ENCODE data around the gene HAL.

Gene HAL

DNA sequence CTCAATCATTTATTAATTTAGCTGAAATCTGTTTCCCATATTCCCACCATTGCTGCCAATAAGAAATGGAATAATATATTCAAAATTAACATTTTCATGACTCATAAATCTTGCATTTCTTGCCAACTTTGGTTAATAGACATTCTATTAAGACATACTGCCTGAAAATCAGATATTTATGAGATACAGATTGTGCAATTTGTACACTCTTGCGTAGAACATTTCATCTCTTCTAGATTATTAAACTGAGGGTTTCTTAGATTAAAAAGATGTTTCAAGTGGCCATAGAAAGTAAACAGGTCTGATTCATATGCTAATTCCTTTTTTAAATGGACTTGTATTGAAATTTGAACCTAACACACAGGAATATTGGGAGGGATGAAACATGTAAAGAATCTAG, 30.2 kb upstream of the HAL start:
- TF ChIP-seq SIN3A (IDR thresholded peaks at IDR 0.05; ENCODE audit: borderline replicate concordance, insufficient read depth, low read length) (no peak), POLR2AphosphoS5 (IDR thresholded peaks at IDR 0.05; ENCODE audit: low read depth, low read length) (no peak), REST (IDR thresholded peaks at IDR 0.05; ENCODE audit: insufficient read depth in 1 of 2, low read depth in 2 of 2, low read length in 2 of 2) (no peak), TAF1 (IDR thresholded peaks at IDR 0.05; ENCODE audit: borderline replicate concordance, insufficient read depth, low read length) (no peak), FOXP2 (optimal IDR thresholded peaks at IDR 0.05; ENCODE audit: borderline replicate concordance, extremely low read depth, extremely low read length, insufficient read depth) (no peak)

GRCh38 chr12:96025518-96025917, 29.4 kb upstream of the HAL start:
- TF ChIP-seq SIN3A (IDR thresholded peaks at IDR 0.05; ENCODE audit: borderline replicate concordance, insufficient read depth, low read length) (no peak), FOXP2 (optimal IDR thresholded peaks at IDR 0.05; ENCODE audit: borderline replicate concordance, extremely low read depth, extremely low read length, insufficient read depth) (no peak), POLR2AphosphoS5 (IDR thresholded peaks at IDR 0.05; ENCODE audit: low read depth, low read length) (no peak), REST (IDR thresholded peaks at IDR 0.05; ENCODE audit: insufficient read depth in 1 of 2, low read depth in 2 of 2, low read length in 2 of 2) (no peak), TAF1 (IDR thresholded peaks at IDR 0.05; ENCODE audit: borderline replicate concordance, insufficient read depth, low read length) (no peak)

DNA sequence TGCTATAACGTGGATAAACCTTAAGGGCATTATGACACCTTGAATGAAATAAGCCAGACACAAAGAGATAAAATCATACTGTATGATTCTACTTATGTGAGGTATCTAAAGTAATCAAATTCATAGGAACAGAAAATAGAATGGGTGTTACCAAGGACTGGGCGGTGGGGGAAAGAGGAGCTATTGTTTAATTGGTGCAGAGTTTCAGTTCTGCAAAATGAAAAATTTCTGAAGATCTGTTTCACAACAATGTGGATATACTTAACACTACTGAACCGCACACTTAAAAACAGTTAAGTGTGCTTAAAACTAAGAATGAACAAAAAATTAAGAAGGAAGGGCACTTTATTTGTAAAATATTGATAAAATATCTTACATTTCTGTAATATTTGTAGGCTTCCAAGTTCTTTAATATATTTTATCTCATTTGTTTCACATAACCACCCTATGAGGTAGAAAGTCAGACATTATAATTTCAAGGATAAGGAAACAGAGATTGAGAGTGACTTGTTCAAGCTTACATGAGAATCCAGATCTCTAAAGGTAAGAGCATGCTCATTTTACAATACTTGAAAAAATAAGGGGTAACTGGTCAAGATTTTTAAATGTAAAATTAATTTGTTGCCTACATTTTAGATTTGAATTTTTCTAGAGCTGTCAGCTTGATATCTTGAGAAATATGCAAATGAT, 24.3 kb upstream of the HAL start:
- TF ChIP-seq FOXP2 (optimal IDR thresholded peaks at IDR 0.05; ENCODE audit: borderline replicate concordance, extremely low read depth, extremely low read length, insufficient read depth) (no peak), REST (IDR thresholded peaks at IDR 0.05; ENCODE audit: insufficient read depth in 1 of 2, low read depth in 2 of 2, low read length in 2 of 2) (no peak), TAF1 (IDR thresholded peaks at IDR 0.05; ENCODE audit: borderline replicate concordance, insufficient read depth, low read length) (no peak), SIN3A (IDR thresholded peaks at IDR 0.05; ENCODE audit: borderline replicate concordance, insufficient read depth, low read length) (no peak), POLR2AphosphoS5 (IDR thresholded peaks at IDR 0.05; ENCODE audit: low read depth, low read length) (no peak)

- TF ChIP-seq TAF1 (IDR thresholded peaks at IDR 0.05; ENCODE audit: borderline replicate concordance, insufficient read depth, low read length), result no peak
- no peak for TF ChIP-seq POLR2AphosphoS5 (IDR thresholded peaks at IDR 0.05; ENCODE audit: low read depth, low read length)
- no peak for TF ChIP-seq SIN3A (IDR thresholded peaks at IDR 0.05; ENCODE audit: borderline replicate concordance, insufficient read depth, low read length)
- no peak for TF ChIP-seq REST (IDR thresholded peaks at IDR 0.05; ENCODE audit: insufficient read depth in 1 of 2, low read depth in 2 of 2, low read length in 2 of 2)
- no peak for TF ChIP-seq FOXP2 (optimal IDR thresholded peaks at IDR 0.05; ENCODE audit: borderline replicate concordance, extremely low read depth, extremely low read length, insufficient read depth)
Measured at GRCh38 chr12:96015672-96016071, 19.5 kb upstream of the HAL start.
